ENCODE data around the gene SPG7. TPM values are rescaled to one million over a fixed set of nuclear protein-coding genes. Genes with fewer than 3 reads are reported as not detected.

The SPG7 gene
- total RNA-seq, 1 donor from 2014 or later = 119 TPM

DNA sequence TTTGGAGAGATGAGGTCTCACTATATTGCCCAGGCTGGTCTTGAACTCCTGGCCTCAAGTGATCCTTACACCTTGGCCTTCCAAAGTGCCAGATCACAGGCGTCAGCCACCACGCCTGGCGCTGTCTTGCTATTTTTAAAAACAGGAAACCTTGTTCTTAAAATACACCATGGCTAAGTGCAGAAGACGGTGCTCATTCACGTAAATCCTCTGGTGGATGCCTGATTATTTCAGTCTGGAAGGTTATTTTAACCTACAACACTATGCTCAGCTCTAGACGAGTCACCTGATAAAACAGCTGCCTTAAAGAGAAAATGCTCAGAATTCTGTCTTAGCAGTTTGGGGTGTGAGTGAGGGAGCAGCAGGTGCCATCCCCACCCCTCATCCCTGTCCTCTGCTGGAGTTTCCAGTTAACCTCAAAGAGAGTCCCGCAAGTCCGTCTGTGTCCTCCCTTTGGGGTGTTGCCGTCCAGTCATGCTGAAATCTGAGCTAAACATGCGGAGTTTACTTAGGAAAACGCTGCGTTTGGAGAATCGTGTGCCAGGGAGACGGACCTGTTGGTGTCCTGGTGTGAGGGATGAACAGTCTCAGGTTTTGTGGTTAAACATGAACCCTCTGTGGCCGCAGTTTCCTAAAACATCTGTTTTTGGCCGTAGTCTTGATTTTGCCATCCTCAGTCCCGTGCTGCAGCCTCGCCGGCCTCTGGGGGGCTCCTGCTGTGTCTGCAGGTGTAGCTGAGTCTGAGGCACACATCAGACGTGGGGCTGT, 17.1 kb downstream of the SPG7 start:
- intact Hi-C loops (cut with DNase I) = no loop called here
- Histone ChIP-seq H3K36me3 (peaks cover 0 to 72% of the 10 kb centered on the region in 2 donors), H3K4me3 (no peak overlapping the region), H3K27ac (no peak overlapping the region), H3K4me1 (no peaks in the 10 kb centered on the region), H3K9me3 (no peaks in the 10 kb centered on the region), H3K27me3 (no peaks in the 10 kb centered on the region)
- DNase-seq (ENCODE audit: extremely low spot score in 2 of 2) = no peak
- TF ChIP-seq, protein P1, sequence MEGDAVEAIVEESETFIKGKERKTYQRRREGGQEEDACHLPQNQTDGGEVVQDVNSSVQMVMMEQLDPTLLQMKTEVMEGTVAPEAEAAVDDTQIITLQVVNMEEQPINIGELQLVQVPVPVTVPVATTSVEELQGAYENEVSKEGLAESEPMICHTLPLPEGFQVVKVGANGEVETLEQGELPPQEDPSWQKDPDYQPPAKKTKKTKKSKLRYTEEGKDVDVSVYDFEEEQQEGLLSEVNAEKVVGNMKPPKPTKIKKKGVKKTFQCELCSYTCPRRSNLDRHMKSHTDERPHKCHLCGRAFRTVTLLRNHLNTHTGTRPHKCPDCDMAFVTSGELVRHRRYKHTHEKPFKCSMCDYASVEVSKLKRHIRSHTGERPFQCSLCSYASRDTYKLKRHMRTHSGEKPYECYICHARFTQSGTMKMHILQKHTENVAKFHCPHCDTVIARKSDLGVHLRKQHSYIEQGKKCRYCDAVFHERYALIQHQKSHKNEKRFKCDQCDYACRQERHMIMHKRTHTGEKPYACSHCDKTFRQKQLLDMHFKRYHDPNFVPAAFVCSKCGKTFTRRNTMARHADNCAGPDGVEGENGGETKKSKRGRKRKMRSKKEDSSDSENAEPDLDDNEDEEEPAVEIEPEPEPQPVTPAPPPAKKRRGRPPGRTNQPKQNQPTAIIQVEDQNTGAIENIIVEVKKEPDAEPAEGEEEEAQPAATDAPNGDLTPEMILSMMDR (IDR thresholded peaks at IDR 0.05) = no peak
- TF ChIP-seq POLR2AphosphoS5 (IDR thresholded peaks at IDR 0.05; ENCODE audit: insufficient read depth in 1 of 2, low read depth in 1 of 2) (no peak), POLR2A (IDR thresholded peaks at IDR 0.05) (no peak)

DNA sequence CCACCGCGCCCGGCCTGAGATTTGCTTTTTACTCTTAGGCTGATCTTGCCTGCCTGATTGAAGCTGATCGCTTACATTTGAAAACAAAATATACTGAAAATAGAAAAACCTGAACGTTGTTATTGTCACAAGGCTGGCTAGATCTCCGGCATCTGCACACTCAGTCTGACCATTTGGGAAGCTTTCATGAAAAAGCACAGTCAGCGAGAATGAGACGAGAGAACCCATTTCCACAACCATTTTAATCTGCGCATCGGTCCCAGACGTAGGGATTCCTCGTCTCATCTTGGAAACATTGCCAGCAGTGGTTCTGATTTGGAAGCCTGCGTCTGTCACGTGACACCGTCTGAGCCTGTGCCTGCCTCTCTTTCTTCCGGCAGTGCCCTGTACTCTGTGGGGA, 20.9 kb downstream of the SPG7 start:
- Histone ChIP-seq H3K36me3 (peaks cover 0 to 78% of the 10 kb centered on the region in 2 donors), H3K27ac (no peak overlapping the region), H3K4me1 (no peaks in the 10 kb centered on the region), H3K27me3 (no peaks in the 10 kb centered on the region), H3K4me3 (no peak overlapping the region), H3K9me3 (no peaks in the 10 kb centered on the region)
- intact Hi-C loops (cut with DNase I) = no loop called here
- no peak for DNase-seq (ENCODE audit: extremely low spot score in 2 of 2)
- no peak for TF ChIP-seq POLR2AphosphoS5 (IDR thresholded peaks at IDR 0.05; ENCODE audit: insufficient read depth in 1 of 2, low read depth in 1 of 2)
- no peak for TF ChIP-seq POLR2A (IDR thresholded peaks at IDR 0.05)
- TF ChIP-seq, protein P1 (IDR thresholded peaks at IDR 0.05) = no peak

DNA sequence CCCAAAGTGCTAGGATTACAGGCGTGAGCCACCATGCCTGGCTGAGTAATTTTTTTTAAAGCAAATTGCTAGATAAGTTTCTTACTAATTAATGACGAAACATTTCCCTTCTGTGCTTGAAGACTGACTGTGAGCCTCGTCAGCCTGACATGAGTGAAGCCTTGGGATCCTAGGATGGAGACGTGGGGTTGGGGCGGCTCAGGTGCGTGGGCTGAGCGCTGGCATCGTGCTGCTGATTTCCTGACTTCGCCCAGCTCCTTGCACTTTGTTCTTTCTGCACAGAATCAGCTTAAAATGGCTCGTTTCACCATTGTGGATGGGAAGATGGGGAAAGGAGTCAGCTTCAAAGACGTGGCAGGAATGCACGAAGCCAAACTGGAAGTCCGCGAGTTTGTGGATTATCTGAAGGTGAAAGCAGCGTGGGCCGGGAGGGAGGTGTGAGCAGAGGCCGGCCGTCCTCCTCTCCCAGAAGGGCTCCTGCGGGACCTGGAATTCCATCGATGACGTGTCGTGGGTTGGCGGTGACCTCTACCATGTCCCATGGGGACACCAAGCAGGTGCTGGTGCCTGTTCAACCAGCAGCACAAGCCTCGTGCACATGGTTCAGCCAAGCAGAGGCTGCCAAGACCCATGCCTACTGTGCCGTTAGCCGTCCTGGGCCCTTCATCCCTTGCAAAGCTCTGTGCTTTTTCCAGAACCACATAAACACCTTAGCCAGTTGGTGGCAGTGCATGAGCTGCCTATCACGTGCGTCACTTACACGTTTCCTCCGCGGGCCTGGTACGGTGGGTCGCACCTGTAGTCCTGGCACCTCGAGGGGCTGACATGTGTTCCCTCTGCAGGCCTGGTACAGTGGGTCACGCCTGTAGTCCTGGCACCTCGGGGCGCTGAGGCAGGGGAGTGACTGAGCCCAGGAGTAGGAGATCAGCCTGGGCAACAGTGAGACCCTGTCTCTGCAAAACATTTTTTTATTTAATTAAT, 22.5 kb downstream of the SPG7 start:
- H3K4me1 ChIP-seq = no peaks in the 10 kb centered on the region
- H3K9me3 ChIP-seq = no peaks in the 10 kb centered on the region
- peaks cover 0 to 79% of the 10 kb centered on the region in 2 donors for H3K36me3 ChIP-seq
- H3K27ac ChIP-seq = no peak overlapping the region
- intact Hi-C loops (cut with DNase I) = no loop called here
- TF ChIP-seq, protein P1 (IDR thresholded peaks at IDR 0.05) = no peak
- no peak for TF ChIP-seq POLR2A (IDR thresholded peaks at IDR 0.05)
- no peak for TF ChIP-seq POLR2AphosphoS5 (IDR thresholded peaks at IDR 0.05; ENCODE audit: insufficient read depth in 1 of 2, low read depth in 1 of 2)
- no peak for DNase-seq (ENCODE audit: extremely low spot score in 2 of 2)
- no peak overlapping the region for H3K4me3 ChIP-seq
- no peaks in the 10 kb centered on the region for H3K27me3 ChIP-seq

DNA sequence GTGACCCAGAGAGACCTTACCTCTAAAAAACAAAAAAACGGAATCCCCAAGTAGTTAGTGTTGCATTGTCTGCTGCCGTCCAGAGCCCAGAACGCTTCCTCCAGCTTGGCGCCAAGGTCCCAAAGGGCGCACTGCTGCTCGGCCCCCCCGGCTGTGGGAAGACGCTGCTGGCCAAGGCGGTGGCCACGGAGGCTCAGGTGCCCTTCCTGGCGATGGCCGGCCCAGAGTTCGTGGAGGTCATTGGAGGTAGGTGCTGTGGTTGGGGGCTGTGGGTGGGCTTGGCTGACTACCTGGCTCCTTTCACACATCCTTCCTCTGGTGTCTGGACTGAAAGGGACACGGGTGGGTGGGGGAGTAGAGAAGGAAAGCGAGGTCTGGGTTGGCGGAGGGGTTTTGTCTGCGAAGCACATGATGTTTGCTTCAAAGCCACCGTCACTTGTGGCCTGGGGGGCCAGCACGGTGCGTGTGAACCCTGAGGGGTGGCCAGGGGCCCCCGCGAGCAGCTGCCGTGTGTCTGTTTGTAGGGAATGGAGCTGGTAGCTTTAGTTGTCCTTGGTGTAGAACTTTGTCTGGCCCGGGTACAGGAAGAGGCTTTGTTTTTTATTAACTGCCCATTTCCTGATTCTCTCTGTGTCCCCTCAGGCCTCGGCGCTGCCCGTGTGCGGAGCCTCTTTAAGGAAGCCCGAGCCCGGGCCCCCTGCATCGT, 23.8 kb downstream of the SPG7 start:
- intact Hi-C loops (cut with DNase I) = no loop called here
- H3K4me3 ChIP-seq = no peak overlapping the region
- TF ChIP-seq, protein P1 (IDR thresholded peaks at IDR 0.05) = no peak
- TF ChIP-seq POLR2AphosphoS5 (IDR thresholded peaks at IDR 0.05; ENCODE audit: insufficient read depth in 1 of 2, low read depth in 1 of 2) (no peak), POLR2A (IDR thresholded peaks at IDR 0.05) (no peak)
- peaks cover 0 to 76% of the 10 kb centered on the region in 2 donors for H3K36me3 ChIP-seq
- H3K9me3 ChIP-seq = no peaks in the 10 kb centered on the region
- no peak for DNase-seq (ENCODE audit: extremely low spot score in 2 of 2)
- H3K4me1 ChIP-seq = no peaks in the 10 kb centered on the region
- no peak overlapping the region for H3K27ac ChIP-seq
- no peaks in the 10 kb centered on the region for H3K27me3 ChIP-seq

Data from vagina (tissue), 2 donors.